Endothelial cell of umbilical vein (primary cell): ENCODE measurements around the gene ATXN1. TPM values are rescaled to one million over a fixed set of nuclear protein-coding genes. Genes with fewer than 3 reads are reported as not detected.

Experiments
- BruUV-seq: library from RNA; stranded (reverse); fragments of 400-500 nt; replicated peaks from 2 replicates; lab custom pipeline; 2021; lab: Mats Ljungman, UMichigan
- CTCF ChIA-PET: fragments of 300-600, 350-600 bp; sonication (Branson Sonifier 250); formaldehyde crosslinking; loops from one replicate; lab custom pipeline; 2021; ENCODE audit warnings: antibody characterized with exemption, inconsistent platforms; lab: Charles Lee
- POLR2A ChIA-PET: fragments of 300-600, 350-600 bp; sonication (Branson Sonifier 250); formaldehyde crosslinking; loops from one replicate; lab custom pipeline; 2021; ENCODE audit warnings: antibody characterized with exemption, inconsistent platforms; lab: Charles Lee
- DNase-seq: peaks from one replicate; pipeline ENCODE4 v3.0.0-alpha.2; 2011; ENCODE audit warnings: low read depth, low spot score
- FAIRE-seq: peaks from 2 replicates; lab custom pipeline; 2011; peaks lifted over from hg19 to GRCh38; lab: Jason Lieb, UNC
- H2AFZ ChIP-seq: 2 replicates; pipeline ENCODE4 v1.6.0; 2012; ENCODE audit warnings: low read depth, low read length, control low read depth, inconsistent platforms
- H3K27ac ChIP-seq: 2 replicates; pipeline ENCODE4 v1.5.1; 2011; ENCODE audit warnings: low read depth, mild to moderate bottlenecking, control low read depth, low read length, moderate library complexity; ENCODE audit not compliant: insufficient read depth
- H3K27me3 ChIP-seq, 2 experiments: 2 replicates each; pipeline versions ENCODE4 v1.6.0 to v1.6.1; 2011; ENCODE audit warnings: low read length in 2 of 2, mixed read lengths in 1 of 2; ENCODE audit not compliant: control insufficient read depth in 2 of 2, insufficient read depth in 2 of 2
- H3K36me3 ChIP-seq, 2 experiments: 2 replicates in 1 of 2; 3 replicates in 1 of 2; pipeline ENCODE4 v1.5.1; 2011; ENCODE audit warnings: low read length in 2 of 2, mild to moderate bottlenecking in 1 of 2, moderate library complexity in 1 of 2; ENCODE audit not compliant: control insufficient read depth in 2 of 2, insufficient read depth in 2 of 2; ENCODE audit errors: extremely low read depth in 1 of 2
- H3K4me1 ChIP-seq: 3 replicates; pipeline ENCODE4 v1.5.1; 2011; ENCODE audit warnings: mild to moderate bottlenecking, low read length; ENCODE audit not compliant: control insufficient read depth, insufficient read depth; ENCODE audit errors: extremely low read depth
- H3K4me2 ChIP-seq: 2 replicates; pipeline ENCODE4 v1.6.1; 2011; ENCODE audit warnings: low read length, control low read depth, mixed read lengths; ENCODE audit not compliant: insufficient read depth
- H3K4me3 ChIP-seq, 3 experiments: fragments of 200-600 bp in 1 of 3; sonication (generic), shearing (Covaris generic) in 1 of 3; replicated peaks in 1 of 3; 2 replicates each; pipeline ENCODE4 v1.5.1; 2011 to 2016; ENCODE audit warnings: control low read depth in 3 of 3, low read length in 3 of 3, mild to moderate bottlenecking in 2 of 3, inconsistent platforms in 1 of 3, low read depth in 1 of 3, moderate library complexity in 1 of 3; ENCODE audit not compliant: insufficient read depth in 1 of 3
- H3K79me2 ChIP-seq: 2 replicates; pipeline ENCODE4 v1.6.0; 2012; ENCODE audit warnings: low read length, inconsistent platforms; ENCODE audit not compliant: control insufficient read depth, insufficient read depth
- H3K9ac ChIP-seq: replicated peaks from 2 replicates; pipeline ENCODE3; 2011; ENCODE audit warnings: low read length, control low read depth; ENCODE audit not compliant: insufficient read depth; ENCODE audit errors: extremely low read depth
- H3K9me1 ChIP-seq: replicated peaks from 3 replicates; pipeline ENCODE4 v1.6.0; 2011; ENCODE audit warnings: mild to moderate bottlenecking, low read length; ENCODE audit not compliant: control insufficient read depth, insufficient read depth; ENCODE audit errors: extremely low read depth
- H3K9me3 ChIP-seq: replicated peaks from 2 replicates; pipeline ENCODE4 v1.5.1; 2012; ENCODE audit warnings: low read length, inconsistent platforms; ENCODE audit not compliant: control insufficient read depth, insufficient read depth
- H4K20me1 ChIP-seq: replicated peaks from 2 replicates; pipeline ENCODE3; 2011; ENCODE audit warnings: mild to moderate bottlenecking, low read length; ENCODE audit not compliant: control insufficient read depth, insufficient read depth; ENCODE audit errors: extremely low read depth
- CTCF ChIP-seq, 2 donors: IDR thresholded peaks; 1 replicate in 1 of 2; 2 replicates in 1 of 2; pipeline ENCODE4 v1.5.1; 2011; ENCODE audit warnings: low read length in 2 of 2, mild to moderate bottlenecking in 2 of 2, moderate library complexity in 2 of 2, control low read depth in 1 of 2, inconsistent platforms in 1 of 2, low read depth in 1 of 2; ENCODE audit not compliant: insufficient read depth in 1 of 2; ENCODE audit errors: extremely low read depth in 1 of 2
- MYC ChIP-seq: IDR thresholded peaks from one replicate; pipeline ENCODE4 v1.6.1; 2011; ENCODE audit warnings: mild to moderate bottlenecking, low read depth, low read length
- POLR2A ChIP-seq: IDR thresholded peaks from 2 replicates; pipeline ENCODE4 v1.6.1; 2012; ENCODE audit warnings: low read depth, mild to moderate bottlenecking, control low read depth, low read length
- dilution Hi-C: fragments of 300-500 bp; cut with MboI; formaldehyde crosslinking; loops from one replicate; pipeline ENCODE4 v1.15.0; 2019; ENCODE audit warnings: low sequenced_read_pairs; ENCODE audit not compliant: extremely low pct_ligation_motif_present
- intact Hi-C: fragments of 100-400 bp; cut with micrococcal nuclease; formaldehyde crosslinking; loops from one replicate; pipeline ENCODE4 v1.10.0; 2022
- polyA plus RNA-seq, 4 experiments: library from polyadenylated mRNA; depleted of rRNA in 3 of 4; stranded (reverse) in 3 of 4; unstranded in 1 of 4; fragments of >200 nt; gene quantifications; 2 replicates each; pipeline versions ENCODE4 v1.2.1 to v1.2.3, GENCODE V29; 2011 to 2012; ENCODE audit warnings: missing spikeins in 1 of 4
- total RNA-seq: library from RNA; stranded (reverse); gene quantifications from 2 replicates; pipeline ENCODE4 v1.2.3, GENCODE V29; 2021

Gene ATXN1
- total and polyA plus RNA-seq, 2 donors (not counting 3 experiments of a cell fraction or from before 2014, with no cell fraction given) = 16.4 to 33.0 TPM

GRCh38 chr6:16441262-16441661, 320.0 kb downstream of the ATXN1 start:
- dilution Hi-C loops = no loop called here

More at GRCh38 chr6:16441262-16441661, 320.0 kb downstream of the ATXN1 start:
- FAIRE-seq (no peak), DNase-seq (no peak)
- Histone ChIP-seq H4K20me1 (no peaks in the 10 kb centered on the region), H3K79me2 (no peaks in the 10 kb centered on the region), H3K9ac (no peak overlapping the region), H2AFZ (no peak overlapping the region), H3K4me1 (no peaks in the 10 kb centered on the region), H3K4me3 (no peak overlapping the region), H3K9me3 (no peaks in the 10 kb centered on the region), H3K27ac (no peak overlapping the region), H3K9me1 (no peaks in the 10 kb centered on the region), H3K27me3 (no peaks in the 10 kb centered on the region), H3K36me3 (no peaks in the 10 kb centered on the region), H3K4me2 (no peak overlapping the region)
- no TSS peak for BruUV-seq
- ChIA-PET CTCF (interaction anchor here (1.0 kb wide), 1 partner anchor 9 kb away, joined by 3 read pairs; no protein-coding TSS in a partner anchor), POLR2A (no interaction called here)
- intact Hi-C loops = no loop called here
- TF ChIP-seq MYC = no peak
- TF ChIP-seq CTCF (IDR thresholded peaks at IDR 0.05; ENCODE audit: extremely low read depth in 1 of 2, insufficient read depth in 1 of 2, low read depth in 1 of 2, low read length in 2 of 2) = no peak
- TF ChIP-seq POLR2A = no peak
